GM12874 (cell line): ENCODE data around the gene NACA.

Source experiments
- TF ChIP-seq, protein P1 (sequence below): IDR thresholded peaks from 2 replicates; pipeline ENCODE4 v1.5.1; 2011; ENCODE audit warnings: low read depth, mild to moderate bottlenecking, control low read depth, low read length, moderate library complexity; ENCODE audit not compliant: insufficient read depth

NACA gene

DNA sequence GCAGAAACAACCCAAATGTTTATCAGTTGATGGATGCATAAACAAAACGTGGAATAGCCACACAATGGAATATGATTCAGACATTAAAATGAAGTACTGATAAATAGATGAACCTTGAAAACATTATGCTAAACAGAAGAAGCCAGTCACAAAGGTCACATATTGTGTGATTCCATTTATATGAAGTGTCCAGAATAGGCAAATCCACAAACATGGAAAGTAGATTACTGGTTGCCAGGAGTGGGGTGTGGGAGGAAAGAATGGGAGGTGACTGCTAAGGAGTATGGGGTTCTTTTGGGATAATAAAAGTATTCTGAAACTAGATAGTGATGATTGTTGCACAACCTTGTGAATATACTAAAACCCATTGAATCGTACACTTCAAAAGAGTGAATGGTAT is 36.7 kb upstream of the NACA start:
- TF ChIP-seq, protein P1, sequence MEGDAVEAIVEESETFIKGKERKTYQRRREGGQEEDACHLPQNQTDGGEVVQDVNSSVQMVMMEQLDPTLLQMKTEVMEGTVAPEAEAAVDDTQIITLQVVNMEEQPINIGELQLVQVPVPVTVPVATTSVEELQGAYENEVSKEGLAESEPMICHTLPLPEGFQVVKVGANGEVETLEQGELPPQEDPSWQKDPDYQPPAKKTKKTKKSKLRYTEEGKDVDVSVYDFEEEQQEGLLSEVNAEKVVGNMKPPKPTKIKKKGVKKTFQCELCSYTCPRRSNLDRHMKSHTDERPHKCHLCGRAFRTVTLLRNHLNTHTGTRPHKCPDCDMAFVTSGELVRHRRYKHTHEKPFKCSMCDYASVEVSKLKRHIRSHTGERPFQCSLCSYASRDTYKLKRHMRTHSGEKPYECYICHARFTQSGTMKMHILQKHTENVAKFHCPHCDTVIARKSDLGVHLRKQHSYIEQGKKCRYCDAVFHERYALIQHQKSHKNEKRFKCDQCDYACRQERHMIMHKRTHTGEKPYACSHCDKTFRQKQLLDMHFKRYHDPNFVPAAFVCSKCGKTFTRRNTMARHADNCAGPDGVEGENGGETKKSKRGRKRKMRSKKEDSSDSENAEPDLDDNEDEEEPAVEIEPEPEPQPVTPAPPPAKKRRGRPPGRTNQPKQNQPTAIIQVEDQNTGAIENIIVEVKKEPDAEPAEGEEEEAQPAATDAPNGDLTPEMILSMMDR: no peak

DNA sequence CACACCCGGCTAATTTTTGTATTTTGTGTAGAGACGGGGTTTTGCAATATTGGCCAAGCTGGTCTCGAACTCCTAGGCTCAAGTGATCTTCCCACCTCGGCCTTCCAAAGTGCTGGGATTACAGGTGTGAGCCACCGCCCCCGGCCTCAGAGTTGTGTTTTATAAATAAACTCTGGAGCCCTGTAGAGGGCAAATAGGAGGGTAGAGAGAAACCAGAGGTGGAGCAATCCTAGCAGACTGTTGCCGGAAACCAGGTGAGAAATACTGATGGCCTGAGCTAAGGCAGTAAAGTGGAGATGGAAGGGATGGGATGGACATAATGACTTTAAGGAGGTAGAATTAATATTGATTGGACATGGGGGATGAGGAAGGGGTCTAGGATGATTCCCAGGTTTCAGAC is 35.4 kb upstream of the NACA start:
- TF ChIP-seq, protein P1: no peak

DNA sequence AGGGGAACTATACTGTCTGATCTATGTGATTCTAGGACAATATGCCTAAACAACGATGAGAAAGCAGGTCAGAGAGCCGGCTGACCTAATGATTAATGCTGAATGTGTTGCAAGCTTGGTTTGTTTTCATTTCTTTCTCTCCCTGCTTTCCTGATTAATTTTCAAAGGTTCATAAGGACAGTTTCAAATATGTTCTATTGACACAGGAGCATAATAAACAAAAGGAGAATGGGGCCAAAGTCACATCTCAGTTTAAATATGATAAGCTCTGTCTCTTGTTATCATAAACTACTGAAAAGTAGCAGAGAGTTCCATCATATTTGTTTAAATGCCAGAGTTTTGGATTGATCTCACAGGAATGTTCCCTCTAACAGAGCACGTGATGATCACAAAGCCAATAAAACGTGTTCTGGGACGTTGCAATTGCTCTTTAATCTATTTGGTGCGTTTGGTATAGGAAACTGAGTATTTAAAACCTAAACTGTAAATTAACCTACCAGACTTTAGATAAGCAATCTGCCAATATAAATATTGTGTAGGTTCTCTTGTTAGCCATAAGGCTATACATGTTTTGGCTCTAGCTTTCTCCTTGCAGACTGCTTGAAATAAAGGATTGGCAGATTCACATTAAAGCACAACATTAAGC is 34.3 kb upstream of the NACA start:
- TF ChIP-seq, protein P1: no peak

DNA sequence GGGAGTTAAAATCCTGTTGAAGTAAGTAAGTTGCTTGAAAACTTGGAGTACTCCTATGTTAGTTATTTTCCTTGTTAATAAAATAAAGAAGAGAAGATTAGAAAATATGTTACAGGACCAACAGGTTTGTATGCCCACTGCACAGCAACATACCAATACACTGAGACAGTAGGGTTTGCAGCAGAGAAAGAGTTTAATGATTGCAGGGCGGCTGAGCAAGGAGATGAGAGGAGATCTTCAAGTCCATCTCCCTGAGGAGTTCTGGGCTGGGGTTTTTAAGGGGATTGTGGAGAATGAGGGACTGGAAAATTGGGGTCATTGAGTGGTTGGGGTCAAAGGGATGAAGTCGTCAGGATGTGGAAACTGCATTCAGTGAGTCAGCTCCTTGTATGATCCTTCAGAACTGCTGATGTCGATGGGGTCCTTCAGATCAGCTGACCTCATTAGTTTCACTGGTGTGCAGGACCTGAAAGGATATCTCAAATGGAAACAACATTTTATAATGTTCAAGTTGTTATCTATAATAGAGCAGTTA is 33.7 kb upstream of the NACA start:
- TF ChIP-seq, protein P1: no peak

DNA sequence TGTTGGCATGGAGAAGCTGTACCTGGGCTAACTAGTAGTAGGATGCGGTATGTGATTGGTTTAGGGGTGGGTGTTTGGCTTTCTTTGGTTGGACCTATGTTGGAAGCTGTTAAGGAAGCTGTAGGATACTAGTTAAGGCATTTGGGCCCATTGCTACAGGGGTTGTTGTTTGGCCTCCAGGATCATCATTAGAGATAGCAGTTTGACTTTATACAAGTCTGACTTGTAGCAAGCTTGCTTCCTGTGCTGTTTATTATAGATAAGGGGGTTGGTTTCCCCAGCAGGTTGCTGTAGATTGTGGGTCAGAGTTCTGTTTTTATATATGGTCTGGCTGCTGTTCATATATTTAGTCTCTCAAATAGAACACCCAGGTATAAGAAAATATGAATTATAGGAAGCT is 28.5 kb upstream of the NACA start:
- TF ChIP-seq, protein P1: no peak

DNA sequence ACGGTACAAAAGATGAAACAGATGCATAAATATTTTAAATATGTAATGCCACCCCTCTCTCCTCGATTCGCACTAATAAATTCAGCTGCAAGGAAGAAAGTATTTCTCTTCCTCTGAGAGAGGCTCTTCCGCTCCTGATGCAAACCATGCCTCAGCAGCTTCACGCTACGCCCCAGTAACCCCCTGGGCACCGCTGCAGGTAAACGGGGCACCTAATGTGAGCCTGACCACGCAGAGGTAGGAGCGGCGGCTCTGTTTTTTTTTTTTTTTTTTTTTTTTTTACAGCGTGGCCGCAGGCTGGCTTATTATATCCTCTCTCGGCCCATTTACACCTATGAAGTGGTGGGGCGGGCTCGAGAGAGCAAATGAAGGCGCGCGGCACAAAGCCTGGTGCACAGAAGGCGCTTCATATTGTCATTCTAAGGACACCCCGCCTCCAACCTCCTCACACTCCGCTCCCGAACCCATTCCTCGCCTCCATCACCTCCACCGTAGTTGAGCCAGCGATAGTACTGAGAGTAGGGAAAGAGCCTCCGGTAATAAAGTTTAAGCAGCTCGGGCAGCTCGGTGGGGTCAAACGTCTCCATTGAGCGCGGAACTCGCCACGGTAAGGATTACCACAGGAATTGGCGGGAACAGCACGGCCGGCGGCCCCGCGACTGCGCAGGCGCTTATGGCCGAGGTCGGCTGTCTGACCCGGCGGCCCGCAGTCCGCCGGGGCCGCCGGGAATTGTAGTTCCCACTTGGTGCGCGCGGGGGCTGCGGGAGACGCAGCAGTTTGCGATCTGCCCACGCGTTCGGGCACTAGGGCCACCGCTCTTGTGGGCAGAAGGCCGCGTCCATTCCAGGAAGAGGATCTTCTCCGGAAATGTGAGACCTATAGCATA is 26.9 kb upstream of the NACA start, which contains the start of gene PRIM1:
Gene PRIM1, minus strand, starts transcription at position 612 of the 887 bp plus-strand sequence. Its CDS starts 25 bp downstream, at position 587.
- TF ChIP-seq, protein P1: no peak

DNA sequence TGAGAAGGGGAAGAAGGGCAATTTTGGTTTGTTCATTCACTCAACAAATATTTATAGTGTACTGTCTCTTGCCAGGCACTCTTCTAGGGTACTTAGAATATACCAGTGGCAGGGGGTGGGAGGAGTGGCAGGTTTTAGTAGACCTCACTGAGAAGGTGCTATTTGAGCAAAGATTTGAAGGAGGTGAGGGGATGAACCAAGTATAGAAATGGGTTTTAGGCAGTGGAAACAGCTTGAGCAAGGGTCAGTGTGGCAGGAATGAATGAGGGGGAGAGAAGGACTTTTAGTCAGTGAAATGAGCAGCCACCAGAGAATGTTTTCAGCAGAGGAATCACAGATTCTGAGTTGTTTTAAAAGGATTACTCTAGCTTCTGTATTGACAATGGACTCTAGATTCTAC is 24.8 kb upstream of the NACA start:
- TF ChIP-seq, protein P1: no peak
